Measurements from ENCODE around the gene ALMS1.

The ALMS1 gene

GRCh38 chr2:73652348-73652747, 266.7 kb downstream of the ALMS1 start:
- H3K36me3 Mint-ChIP-seq (ENCODE audit: insufficient read depth): no peaks in the 10 kb centered on the region
- H3K27me3 Mint-ChIP-seq: peaks cover 5 to 38% of the 10 kb centered on the region in 2 donors
- H3K4me3 Mint-ChIP-seq: no peak overlapping the region
- H3K9me3 Mint-ChIP-seq: no peaks in the 10 kb centered on the region
- DNase-seq (no peak), ATAC-seq (replicated peaks) (no peak)
- H3K4me1 Mint-ChIP-seq (ENCODE audit: low read depth in 2 of 2): no peaks in the 10 kb centered on the region
- H3K27ac Mint-ChIP-seq: no peak overlapping the region

DNA sequence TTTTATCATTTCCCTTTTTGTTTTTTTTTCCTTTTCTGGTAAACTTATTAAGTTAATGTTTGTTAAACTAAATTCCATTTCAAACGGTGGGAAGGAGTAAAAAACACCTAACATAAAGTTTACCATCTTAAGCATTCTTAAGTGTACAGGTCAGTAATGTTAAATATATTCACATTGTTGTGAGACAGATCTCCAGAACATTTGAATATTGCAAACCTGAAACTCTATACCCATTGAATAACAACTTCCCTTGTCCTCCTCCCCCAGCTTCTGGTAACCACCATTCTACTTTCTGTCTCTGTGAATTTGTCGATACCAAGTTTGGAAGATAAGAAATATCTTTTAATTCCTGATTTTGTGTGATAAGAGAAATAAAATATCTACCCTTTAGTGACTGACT, 268.5 kb downstream of the ALMS1 start:
- no peak overlapping the region for H3K27ac Mint-ChIP-seq
- no peaks in the 10 kb centered on the region for H3K36me3 Mint-ChIP-seq (ENCODE audit: insufficient read depth)
- H3K4me1 Mint-ChIP-seq (ENCODE audit: low read depth in 2 of 2): no peaks in the 10 kb centered on the region
- H3K4me3 Mint-ChIP-seq: no peak overlapping the region
- ATAC-seq (replicated peaks) (no peak), DNase-seq (no peak)
- peaks cover 17 to 39% of the 10 kb centered on the region in 2 donors for H3K27me3 Mint-ChIP-seq
- no peaks in the 10 kb centered on the region for H3K9me3 Mint-ChIP-seq

Data from effector memory CD8-positive, alpha-beta T cell (primary cell).